Left lung (tissue), 10 donors: ENCODE results near the gene RMDN2. TPM values are rescaled to one million over a fixed set of nuclear protein-coding genes. Genes with fewer than 3 reads are reported as not detected.

Experiments used
- ATAC-seq: fragments of 200-7000 bp; cut with Tn5 transposase; one replicate; pipeline ENCODE4 v1.9.1; 2020; ENCODE audit warnings: moderate library complexity
- DNase-seq, 4 donors: peaks; one replicate each; pipeline ENCODE4 v3.0.0-alpha.2; 2013 to 2020
- H3K27ac ChIP-seq, 2 donors: fragments of 200-600 bp; sonication (generic) in 1 of 2; one replicate each; pipeline versions ENCODE4 v1.5.0 to v1.8.0; 2020 to 2021
- H3K27me3 ChIP-seq, 2 donors: fragments of 200-600 bp; sonication (generic) in 1 of 2; one replicate each; pipeline versions ENCODE4 v1.5.0 to v1.8.0; 2020 to 2021
- H3K36me3 ChIP-seq, 2 donors: fragments of 200-600 bp; sonication (generic) in 1 of 2; one replicate each; pipeline versions ENCODE4 v1.5.0 to v1.8.0; 2020 to 2021
- H3K4me1 ChIP-seq, 2 donors: fragments of 200-600 bp; one replicate each; pipeline ENCODE4 v1.8.0; 2021
- H3K4me3 ChIP-seq, 2 donors: fragments of 200-600 bp; sonication (generic) in 1 of 2; one replicate each; pipeline versions ENCODE4 v1.5.0 to v1.8.0; 2020 to 2021; ENCODE audit warnings: mild to moderate bottlenecking in 1 of 2
- H3K9me3 ChIP-seq, 2 donors: fragments of 200-600 bp; sonication (generic) in 1 of 2; one replicate each; pipeline versions ENCODE4 v1.5.0 to v1.8.0; 2020 to 2021
- intact Hi-C, 2 donors: fragments of 100-400 bp; cut with DNase I; formaldehyde crosslinking; loops; one replicate each; pipeline versions ENCODE4 v1.11.2 to v1.14.2; 2022
- polyA plus RNA-seq, 6 donors: library from polyadenylated mRNA; unstranded; fragments of 120-200 nt; gene quantifications; one replicate each; pipeline ENCODE4 v1.2.1, GENCODE V29; 2013; ENCODE audit not compliant: insufficient read length in 6 of 6
- total RNA-seq, 2 donors: library from RNA; stranded (reverse); fragmentation: NEBNext Ultra II Directional; extraction: Animal tissue kit (Norgen Biotek cat#: 25700); gene quantifications; one replicate each; pipeline ENCODE4 v1.2.1, GENCODE V29; 2021
- TF ChIP-seq, protein P1 (sequence below), 2 donors: fragments of 200-600 bp; sonication (generic) in 1 of 2; IDR thresholded peaks; one replicate each; pipeline versions ENCODE4 v1.5.0 to v1.8.0; 2021; ENCODE audit warnings: antibody characterized with exemption in 2 of 2
- donor health status: DM: no; HTN: yes; CAD: no.
- donor health status: DM: no; HTN: no; CAD: no.

Gene RMDN2
- total and polyA plus RNA-seq, 8 donors, result 14.2 to 21.7 (median 16.6) TPM

- Histone ChIP-seq H3K4me3 (no peak overlapping the region), H3K27ac (no peak overlapping the region), H3K4me1 (peaks cover 0 to 17% of the 10 kb centered on the region in 2 donors), H3K9me3 (no peaks in the 10 kb centered on the region), H3K36me3 (no peaks in the 10 kb centered on the region), H3K27me3 (no peaks in the 10 kb centered on the region)
- ATAC-seq (no peak), DNase-seq (no peak)
- intact Hi-C loops, result no loop called here
- TF ChIP-seq, protein P1, sequence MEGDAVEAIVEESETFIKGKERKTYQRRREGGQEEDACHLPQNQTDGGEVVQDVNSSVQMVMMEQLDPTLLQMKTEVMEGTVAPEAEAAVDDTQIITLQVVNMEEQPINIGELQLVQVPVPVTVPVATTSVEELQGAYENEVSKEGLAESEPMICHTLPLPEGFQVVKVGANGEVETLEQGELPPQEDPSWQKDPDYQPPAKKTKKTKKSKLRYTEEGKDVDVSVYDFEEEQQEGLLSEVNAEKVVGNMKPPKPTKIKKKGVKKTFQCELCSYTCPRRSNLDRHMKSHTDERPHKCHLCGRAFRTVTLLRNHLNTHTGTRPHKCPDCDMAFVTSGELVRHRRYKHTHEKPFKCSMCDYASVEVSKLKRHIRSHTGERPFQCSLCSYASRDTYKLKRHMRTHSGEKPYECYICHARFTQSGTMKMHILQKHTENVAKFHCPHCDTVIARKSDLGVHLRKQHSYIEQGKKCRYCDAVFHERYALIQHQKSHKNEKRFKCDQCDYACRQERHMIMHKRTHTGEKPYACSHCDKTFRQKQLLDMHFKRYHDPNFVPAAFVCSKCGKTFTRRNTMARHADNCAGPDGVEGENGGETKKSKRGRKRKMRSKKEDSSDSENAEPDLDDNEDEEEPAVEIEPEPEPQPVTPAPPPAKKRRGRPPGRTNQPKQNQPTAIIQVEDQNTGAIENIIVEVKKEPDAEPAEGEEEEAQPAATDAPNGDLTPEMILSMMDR (IDR thresholded peaks at IDR 0.05), result no peak
These were observed 12.5 kb upstream of the RMDN2 start for GRCh38 chr2:37912616-37913015.

GRCh38 chr2:37914340-37914739 is 10.7 kb upstream of the RMDN2 start:
- no peak for ATAC-seq
- intact Hi-C loops, result no loop called here

GRCh38 chr2:37915773-37916172 is 9.3 kb upstream of the RMDN2 start:
- H3K4me1 ChIP-seq, result peaks cover 4 to 37% of the 10 kb centered on the region in 2 donors
- peak; percentile 83 for ATAC-seq
- H3K4me3 ChIP-seq, result no peak overlapping the region
- no peaks in the 10 kb centered on the region for H3K9me3 ChIP-seq
- H3K27me3 ChIP-seq, result no peaks in the 10 kb centered on the region
- DNase-seq, result no peak
- peak overlapping the region in 1 of 2 donors; percentile 35 for H3K27ac ChIP-seq
- TF ChIP-seq, protein P1 (IDR thresholded peaks at IDR 0.05), result no peak
- no peaks in the 10 kb centered on the region for H3K36me3 ChIP-seq
- intact Hi-C loops, result no loop called here

More at GRCh38 chr2:37914340-37914739, 10.7 kb upstream of the RMDN2 start:
- no peak overlapping the region for H3K4me3 ChIP-seq
- H3K27me3 ChIP-seq, result no peaks in the 10 kb centered on the region
- H3K4me1 ChIP-seq, result peaks cover 0 to 26% of the 10 kb centered on the region in 2 donors
- H3K27ac ChIP-seq, result no peak overlapping the region
- no peaks in the 10 kb centered on the region for H3K36me3 ChIP-seq
- no peaks in the 10 kb centered on the region for H3K9me3 ChIP-seq
- no peak for DNase-seq
- TF ChIP-seq, protein P1 (IDR thresholded peaks at IDR 0.05), result no peak

DNA sequence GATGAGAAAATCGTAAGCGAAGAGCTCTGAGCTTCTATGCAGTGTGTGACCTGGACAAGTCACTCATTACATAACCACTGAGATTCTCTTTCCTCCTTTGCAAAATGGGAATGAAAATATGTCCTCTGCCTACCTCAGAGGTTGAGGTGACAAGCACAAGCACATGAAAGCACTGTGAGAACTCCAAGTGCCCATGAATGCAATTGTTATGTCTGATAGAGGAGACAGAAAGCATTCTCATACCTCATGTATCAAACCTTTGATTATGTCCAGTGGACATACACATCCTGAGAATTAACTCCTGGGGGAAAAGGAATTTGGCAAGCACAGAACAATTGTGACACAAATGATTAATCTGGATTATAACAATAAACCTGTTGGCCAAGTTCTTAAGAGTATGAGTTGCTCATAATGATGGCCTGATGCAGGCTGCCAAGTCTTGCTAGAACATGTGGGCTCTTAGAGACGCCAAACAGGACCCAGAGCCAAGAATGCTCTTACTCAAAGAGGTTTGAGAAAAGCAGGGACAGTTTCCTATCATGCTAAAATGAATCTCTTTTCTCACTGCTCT is 8.5 kb upstream of the RMDN2 start:
- no peak overlapping the region for H3K4me3 ChIP-seq
- DNase-seq (peak in 3 of 4 donors; percentile 47 to 82 (median 73)), ATAC-seq (peak; percentile 73)
- H3K4me1 ChIP-seq, result peaks cover 4 to 30% of the 10 kb centered on the region in 2 donors
- no peaks in the 10 kb centered on the region for H3K9me3 ChIP-seq
- no peaks in the 10 kb centered on the region for H3K27me3 ChIP-seq
- intact Hi-C loops, result no loop called here
- H3K36me3 ChIP-seq, result no peaks in the 10 kb centered on the region
- TF ChIP-seq, protein P1 (IDR thresholded peaks at IDR 0.05), result no peak
- H3K27ac ChIP-seq, result peak overlapping the region in 1 of 2 donors; percentile 35

DNA sequence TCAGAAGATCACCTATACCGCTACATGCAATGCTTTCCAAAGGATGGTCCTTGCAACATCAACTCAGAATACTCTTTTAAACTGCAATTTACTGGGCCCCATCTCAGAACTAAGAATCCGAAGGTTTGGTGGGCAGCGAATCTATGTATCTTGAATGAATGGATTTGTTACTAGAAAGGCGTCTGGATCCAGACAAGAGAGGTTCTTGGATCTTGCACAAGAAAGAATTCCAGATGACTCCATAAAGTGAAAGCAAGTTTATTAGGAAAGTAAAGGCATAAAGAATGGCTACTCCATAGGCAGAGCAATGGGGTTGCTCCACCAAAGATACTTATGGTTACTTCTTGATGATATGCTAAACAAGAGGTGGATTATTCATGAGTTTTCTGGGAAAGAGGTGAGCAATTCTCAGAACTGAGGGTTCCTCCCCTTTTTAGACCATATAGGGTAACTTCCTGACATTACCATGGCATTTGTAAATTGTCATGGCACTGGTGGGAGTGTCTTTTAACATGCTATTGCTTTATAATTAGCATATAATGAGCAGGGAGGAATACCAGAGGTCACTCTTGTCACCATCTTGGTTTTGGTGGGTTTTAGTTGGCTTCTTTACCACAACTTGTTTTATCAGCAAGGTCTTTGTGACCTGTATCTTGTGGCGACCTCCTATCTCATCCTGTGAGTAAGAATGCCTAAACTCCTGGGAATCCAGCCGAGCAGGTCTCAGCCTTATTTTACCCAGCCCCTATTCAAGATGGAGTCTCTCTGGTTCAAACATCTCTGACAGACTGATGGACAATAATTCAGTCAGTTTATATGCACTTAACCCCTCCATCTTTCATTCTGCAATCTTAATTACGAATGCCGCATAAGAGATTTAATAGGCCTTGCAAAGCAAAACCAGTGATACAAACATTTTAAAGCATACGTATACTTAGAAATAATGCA is 7.5 kb upstream of the RMDN2 start:
- Histone ChIP-seq H3K36me3 (no peaks in the 10 kb centered on the region), H3K9me3 (no peaks in the 10 kb centered on the region), H3K4me3 (no peak overlapping the region), H3K27ac (peak overlapping the region in 1 of 2 donors; percentile 35), H3K4me1 (peaks cover 4 to 25% of the 10 kb centered on the region in 2 donors), H3K27me3 (no peaks in the 10 kb centered on the region)
- intact Hi-C loops, result no loop called here
- DNase-seq (no peak), ATAC-seq (no peak)
- TF ChIP-seq, protein P1 (IDR thresholded peaks at IDR 0.05), result no peak
